ENCODE results near the gene SPATA24. TPM values are rescaled to one million over a fixed set of nuclear protein-coding genes. Genes with fewer than 3 reads are reported as not detected.

Gene SPATA24
- total RNA-seq, 2 donors from 2014 or later = 18.9 TPM; not detected in 1

DNA sequence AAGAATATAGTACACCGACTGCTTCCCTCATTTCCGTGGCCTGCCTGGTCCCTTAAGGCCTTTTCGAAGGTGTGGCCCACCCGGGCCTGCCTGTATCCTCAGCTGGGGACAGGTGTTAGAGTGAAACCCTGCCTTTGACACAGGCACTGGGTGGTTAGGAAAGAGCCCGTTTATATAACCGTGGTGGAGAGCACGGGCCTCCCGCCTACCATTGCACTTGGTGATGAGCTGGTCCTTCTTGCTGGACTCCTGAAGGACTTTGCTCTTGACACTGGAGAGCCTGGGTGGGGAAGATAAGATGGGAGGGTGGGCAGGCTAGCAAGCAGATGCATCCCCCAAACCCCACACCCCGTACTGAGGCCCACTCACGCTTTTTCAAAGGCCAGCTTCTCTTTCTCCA, 2.3 kb downstream of the SPATA24 start:
- intact Hi-C loops (cut with DNase I) = no loop called here
- 91 to 92% methylated on average over 9 to 10 of the region's 10 CpGs for WGBS, 2 donors
- no peak for ATAC-seq
- H3K4me1 ChIP-seq = peaks cover 14% of the 10 kb centered on the region
- no peaks in the 10 kb centered on the region for H3K36me3 ChIP-seq (replicated peaks in 1 of 2; ENCODE audit: insufficient read depth in 1 of 2, low read depth in 2 of 2)
- H3K27me3 ChIP-seq = no peaks in the 10 kb centered on the region
- H3K4me3 ChIP-seq = no peak overlapping the region
- DNase-seq = no peak
- TF ChIP-seq, protein P1, sequence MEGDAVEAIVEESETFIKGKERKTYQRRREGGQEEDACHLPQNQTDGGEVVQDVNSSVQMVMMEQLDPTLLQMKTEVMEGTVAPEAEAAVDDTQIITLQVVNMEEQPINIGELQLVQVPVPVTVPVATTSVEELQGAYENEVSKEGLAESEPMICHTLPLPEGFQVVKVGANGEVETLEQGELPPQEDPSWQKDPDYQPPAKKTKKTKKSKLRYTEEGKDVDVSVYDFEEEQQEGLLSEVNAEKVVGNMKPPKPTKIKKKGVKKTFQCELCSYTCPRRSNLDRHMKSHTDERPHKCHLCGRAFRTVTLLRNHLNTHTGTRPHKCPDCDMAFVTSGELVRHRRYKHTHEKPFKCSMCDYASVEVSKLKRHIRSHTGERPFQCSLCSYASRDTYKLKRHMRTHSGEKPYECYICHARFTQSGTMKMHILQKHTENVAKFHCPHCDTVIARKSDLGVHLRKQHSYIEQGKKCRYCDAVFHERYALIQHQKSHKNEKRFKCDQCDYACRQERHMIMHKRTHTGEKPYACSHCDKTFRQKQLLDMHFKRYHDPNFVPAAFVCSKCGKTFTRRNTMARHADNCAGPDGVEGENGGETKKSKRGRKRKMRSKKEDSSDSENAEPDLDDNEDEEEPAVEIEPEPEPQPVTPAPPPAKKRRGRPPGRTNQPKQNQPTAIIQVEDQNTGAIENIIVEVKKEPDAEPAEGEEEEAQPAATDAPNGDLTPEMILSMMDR (IDR thresholded peaks at IDR 0.05) = no peak
- TF ChIP-seq POLR2A (IDR thresholded peaks at IDR 0.05) = no peak
- no peak overlapping the region for H3K27ac ChIP-seq
- no peaks in the 10 kb centered on the region for H3K9me3 ChIP-seq

DNA sequence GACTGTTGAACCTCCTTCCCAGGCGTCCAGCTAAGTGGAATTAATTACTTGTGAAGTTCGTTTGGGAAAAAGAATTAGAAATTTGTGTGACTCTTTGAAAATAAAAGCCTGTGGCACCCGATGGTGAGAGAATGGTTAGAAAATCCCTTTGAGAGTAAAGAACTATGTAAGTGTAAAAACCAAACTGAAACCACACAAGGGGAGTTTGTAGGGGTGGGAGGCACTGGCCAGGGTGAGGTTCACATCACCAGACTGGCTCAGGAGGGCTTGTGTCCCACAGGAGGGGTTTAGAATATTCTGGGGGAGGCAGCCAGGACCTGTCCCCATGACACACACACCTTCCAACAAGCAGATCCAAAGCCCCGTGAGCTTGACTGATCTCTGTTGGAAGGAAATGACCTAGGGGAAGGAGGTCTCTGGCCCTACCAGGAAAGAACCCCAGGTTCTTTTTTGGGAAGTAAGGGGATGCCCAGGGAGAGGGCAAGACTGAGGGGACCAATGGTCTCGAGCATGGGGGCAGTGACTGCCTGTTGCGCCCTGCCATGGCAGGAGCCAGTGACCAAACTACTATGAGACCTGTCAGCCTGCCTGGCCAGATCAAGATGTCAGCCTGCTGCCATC, 4.3 kb downstream of the SPATA24 start:
- no peak for TF ChIP-seq POLR2A (IDR thresholded peaks at IDR 0.05)
- TF ChIP-seq, protein P1 (IDR thresholded peaks at IDR 0.05) = no peak
- no peak for DNase-seq
- intact Hi-C loops (cut with DNase I) = no loop called here
- no peaks in the 10 kb centered on the region for H3K36me3 ChIP-seq (replicated peaks in 1 of 2; ENCODE audit: insufficient read depth in 1 of 2, low read depth in 2 of 2)
- no peak overlapping the region for H3K27ac ChIP-seq
- peaks cover 20% of the 10 kb centered on the region for H3K4me1 ChIP-seq
- H3K27me3 ChIP-seq = no peaks in the 10 kb centered on the region
- ATAC-seq = no peak
- H3K9me3 ChIP-seq = no peaks in the 10 kb centered on the region
- H3K4me3 ChIP-seq = no peak overlapping the region
- 70 to 71% methylated on average over 4 to 6 of the region's 6 CpGs for WGBS, 2 donors

DNA sequence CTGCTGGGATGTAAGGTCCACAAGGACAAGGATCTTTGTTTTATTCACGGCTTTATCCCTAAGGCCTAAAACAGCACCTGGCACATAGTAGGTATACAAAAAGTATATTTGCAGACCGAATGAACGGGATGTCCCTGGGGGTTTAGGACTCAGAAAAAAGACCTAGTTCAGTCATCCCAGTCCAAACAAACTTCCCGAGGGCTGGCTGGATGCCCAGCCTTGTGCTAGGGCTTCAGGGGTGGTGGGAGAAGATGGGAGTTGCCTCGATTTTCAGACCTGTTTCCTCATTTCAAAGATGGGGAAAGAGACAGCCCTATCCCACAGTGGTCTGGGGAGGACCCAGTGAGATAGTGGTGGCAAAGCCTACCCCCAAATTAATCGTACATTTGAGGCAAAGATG, 6.0 kb downstream of the SPATA24 start:
- TF ChIP-seq POLR2A (IDR thresholded peaks at IDR 0.05) = no peak
- TF ChIP-seq, protein P1 (IDR thresholded peaks at IDR 0.05) = no peak
- H3K4me3 ChIP-seq = no peak overlapping the region

DNA sequence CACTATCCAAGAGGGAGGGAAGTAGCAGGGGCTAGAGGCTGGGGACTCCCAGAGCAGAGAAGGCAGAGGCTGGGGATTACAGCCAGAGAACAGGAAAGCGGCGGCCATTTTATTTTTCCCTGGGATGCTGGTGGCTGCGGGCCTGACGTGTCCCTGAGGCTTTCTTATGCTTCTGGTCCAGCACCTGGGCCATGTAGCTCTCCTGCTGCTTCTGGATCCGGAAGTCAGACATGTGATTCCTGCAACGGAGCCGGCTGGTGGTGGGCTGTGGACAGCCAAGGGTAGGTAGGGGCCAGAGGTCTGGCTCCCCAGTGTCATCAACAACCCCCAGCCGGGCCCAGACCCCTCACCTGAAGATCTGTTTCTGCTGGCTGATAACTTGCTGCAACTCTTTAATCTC, 7.2 kb downstream of the SPATA24 start:
- intact Hi-C loops (cut with DNase I) = no loop called here
- Histone ChIP-seq H3K27me3 (peaks cover 0 to 11% of the 10 kb centered on the region in 2 donors), H3K27ac (no peak overlapping the region), H3K4me3 (no peak overlapping the region), H3K9me3 (no peaks in the 10 kb centered on the region), H3K4me1 (peaks cover 30% of the 10 kb centered on the region), H3K36me3 (replicated peaks in 1 of 2; ENCODE audit: insufficient read depth in 1 of 2, low read depth in 2 of 2) (no peaks in the 10 kb centered on the region)
- no peak for ATAC-seq
- 79 to 91% methylated on average over 6 to 8 of the region's 8 CpGs for WGBS, 2 donors
- TF ChIP-seq POLR2A (IDR thresholded peaks at IDR 0.05) = no peak
- TF ChIP-seq, protein P1 (IDR thresholded peaks at IDR 0.05) = no peak
- DNase-seq = no peak

More for the DNA sequence above, 6.0 kb downstream of the SPATA24 start:
- H3K9me3 ChIP-seq = no peaks in the 10 kb centered on the region
- H3K36me3 ChIP-seq (replicated peaks in 1 of 2; ENCODE audit: insufficient read depth in 1 of 2, low read depth in 2 of 2) = no peaks in the 10 kb centered on the region
- 36 to 40% methylated on average over 6 of the region's 6 CpGs for WGBS, 2 donors
- ATAC-seq = no peak
- peak in 1 of 4 donors; percentile 46 for DNase-seq
- no peak overlapping the region for H3K27ac ChIP-seq
- H3K4me1 ChIP-seq = peaks cover 27% of the 10 kb centered on the region
- peaks cover 0 to 11% of the 10 kb centered on the region in 2 donors for H3K27me3 ChIP-seq
- intact Hi-C loops (cut with DNase I) = no loop called here

Data from body of pancreas (tissue), 4 donors.